HEK293 (cell line): ENCODE results near the gene CCDC24.

Experiments
- ZNF16 ChIP-seq: fragments of 450-650 bp; formaldehyde crosslinking; IDR thresholded peaks from 2 replicates; pipeline ENCODE4 v1.5.1; 2016; ENCODE audit warnings: low read depth, missing biosample characterization, missing genetic modification characterization
- ZNF660 ChIP-seq: fragments of 450-650 bp; IDR thresholded peaks from 2 replicates; pipeline ENCODE4 v1.5.1; 2018; ENCODE audit warnings: missing biosample characterization, mild to moderate bottlenecking, missing genetic modification characterization

- no peak for TF ChIP-seq ZNF660 (tag by site-specific recombination)
- no peak for TF ChIP-seq ZNF16 (tag by site-specific recombination)
These were observed 11.3 kb downstream of the CCDC24 start for GRCh38 chr1:44002606-44003157.
